Colonic mucosa (tissue), 4 donors: Measurements from ENCODE around the gene PLEKHM3. TPM values are rescaled to one million over a fixed set of nuclear protein-coding genes. Genes with fewer than 3 reads are reported as not detected.

Experiments
- DNase-seq: peaks from one replicate; pipeline ENCODE4 v3.0.0-alpha.2; 2020
- H3K27ac ChIP-seq: fragments of 200-600 bp; one replicate; pipeline ENCODE4 v1.8.0; 2021
- H3K27me3 ChIP-seq: fragments of 200-600 bp; one replicate; pipeline ENCODE4 v1.8.0; 2021
- H3K36me3 ChIP-seq: fragments of 200-600 bp; one replicate; pipeline ENCODE4 v1.8.0; 2021
- H3K4me1 ChIP-seq: fragments of 200-600 bp; one replicate; pipeline ENCODE4 v1.8.0; 2021; ENCODE audit warnings: mild to moderate bottlenecking
- H3K4me3 ChIP-seq: fragments of 200-600 bp; one replicate; pipeline ENCODE4 v1.8.0; 2021
- H3K9ac ChIP-seq, 2 donors: one replicate each; pipeline ENCODE4 v1.7.0; 2013; ENCODE audit warnings: control low read depth in 2 of 2, low read depth in 2 of 2, low read length in 2 of 2
- H3K9me3 ChIP-seq: fragments of 200-600 bp; one replicate; pipeline ENCODE4 v1.8.0; 2021
- intact Hi-C: fragments of 100-400 bp; cut with DNase I; formaldehyde crosslinking; loops from one replicate; pipeline ENCODE4 v1.14.1; 2022
- total RNA-seq, 2 donors: library from RNA; stranded (reverse); fragmentation: NEBNext Ultra II Directional in 1 of 2; extraction: Animal tissue kit (Norgen Biotek cat#: 25700) in 1 of 2; gene quantifications; one replicate each; pipeline ENCODE4 v1.2.1, GENCODE V29; 2021
- TF ChIP-seq, protein P1 (sequence below): fragments of 200-600 bp; IDR thresholded peaks from one replicate; pipeline ENCODE4 v1.8.0; 2022; ENCODE audit warnings: antibody characterized with exemption, mild to moderate bottlenecking
- donor health status: healthy.
- donor health status: DM: no; HTN: no; CAD: no.
- donor health status: DM: no; HTN: no; CAD: no.

The PLEKHM3 gene
- total RNA-seq, 2 donors from 2014 or later = 5.7 to 8.3 TPM

- no peak for DNase-seq
- H3K9me3 ChIP-seq = no peaks in the 10 kb centered on the region
- H3K4me1 ChIP-seq = peaks cover 10% of the 10 kb centered on the region
- no peak overlapping the region for H3K4me3 ChIP-seq
- H3K9ac ChIP-seq = no peak overlapping the region
- H3K36me3 ChIP-seq = no peaks in the 10 kb centered on the region
- TF ChIP-seq, protein P1, sequence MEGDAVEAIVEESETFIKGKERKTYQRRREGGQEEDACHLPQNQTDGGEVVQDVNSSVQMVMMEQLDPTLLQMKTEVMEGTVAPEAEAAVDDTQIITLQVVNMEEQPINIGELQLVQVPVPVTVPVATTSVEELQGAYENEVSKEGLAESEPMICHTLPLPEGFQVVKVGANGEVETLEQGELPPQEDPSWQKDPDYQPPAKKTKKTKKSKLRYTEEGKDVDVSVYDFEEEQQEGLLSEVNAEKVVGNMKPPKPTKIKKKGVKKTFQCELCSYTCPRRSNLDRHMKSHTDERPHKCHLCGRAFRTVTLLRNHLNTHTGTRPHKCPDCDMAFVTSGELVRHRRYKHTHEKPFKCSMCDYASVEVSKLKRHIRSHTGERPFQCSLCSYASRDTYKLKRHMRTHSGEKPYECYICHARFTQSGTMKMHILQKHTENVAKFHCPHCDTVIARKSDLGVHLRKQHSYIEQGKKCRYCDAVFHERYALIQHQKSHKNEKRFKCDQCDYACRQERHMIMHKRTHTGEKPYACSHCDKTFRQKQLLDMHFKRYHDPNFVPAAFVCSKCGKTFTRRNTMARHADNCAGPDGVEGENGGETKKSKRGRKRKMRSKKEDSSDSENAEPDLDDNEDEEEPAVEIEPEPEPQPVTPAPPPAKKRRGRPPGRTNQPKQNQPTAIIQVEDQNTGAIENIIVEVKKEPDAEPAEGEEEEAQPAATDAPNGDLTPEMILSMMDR = no peak
- no peaks in the 10 kb centered on the region for H3K27me3 ChIP-seq
- intact Hi-C loops = no loop called here
- H3K27ac ChIP-seq = no peak overlapping the region
These were observed 87.5 kb downstream of the PLEKHM3 start for GRCh38 chr2:207937823-207938222.

DNA sequence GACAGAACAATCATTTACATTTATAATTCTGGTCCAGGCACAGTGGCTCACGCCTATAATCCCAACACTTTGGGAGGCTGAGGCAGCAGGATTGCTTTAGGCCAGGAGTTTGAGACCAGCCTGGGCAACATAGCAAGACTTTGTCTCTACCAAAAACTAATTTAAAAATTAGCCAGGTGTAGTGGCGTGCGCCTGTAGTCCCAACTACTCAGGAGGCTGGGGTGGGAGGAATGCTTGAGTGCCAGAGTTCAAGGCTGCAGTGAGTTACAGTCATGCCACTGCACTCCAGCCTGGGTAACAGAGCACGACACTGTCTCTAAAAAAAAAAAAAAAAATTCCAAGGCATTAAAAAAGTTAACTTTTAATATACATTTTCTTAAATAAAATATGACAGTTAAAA is 88.1 kb downstream of the PLEKHM3 start:
- Histone ChIP-seq H3K4me3 (no peak overlapping the region), H3K4me1 (peaks cover 10% of the 10 kb centered on the region), H3K9ac (no peak overlapping the region), H3K27ac (no peak overlapping the region), H3K27me3 (no peaks in the 10 kb centered on the region), H3K9me3 (no peaks in the 10 kb centered on the region), H3K36me3 (no peaks in the 10 kb centered on the region)
- no peak for DNase-seq
- TF ChIP-seq, protein P1 = no peak
- intact Hi-C loops = no loop called here

DNA sequence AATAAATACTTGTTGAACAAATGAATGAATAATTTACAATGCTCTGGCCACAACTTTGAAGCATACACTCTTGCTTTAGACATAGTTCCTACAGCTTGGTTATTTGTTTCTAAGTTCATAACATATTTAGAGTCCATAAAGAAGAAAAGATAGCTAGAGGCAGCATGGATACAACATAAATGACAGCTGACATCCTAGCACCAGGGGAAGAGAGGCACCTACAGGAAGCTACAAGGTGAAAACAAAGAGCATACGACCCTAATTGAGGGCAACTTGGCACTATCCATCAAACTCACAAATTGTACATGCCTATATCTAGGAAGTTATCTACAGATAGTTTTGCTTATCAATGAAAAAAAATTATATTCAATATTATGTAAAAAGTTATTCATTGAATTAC is 88.9 kb downstream of the PLEKHM3 start:
- Histone ChIP-seq H3K4me3 (no peak overlapping the region), H3K4me1 (peaks cover 10% of the 10 kb centered on the region), H3K9ac (no peak overlapping the region), H3K27ac (no peak overlapping the region), H3K9me3 (no peaks in the 10 kb centered on the region), H3K36me3 (no peaks in the 10 kb centered on the region), H3K27me3 (no peaks in the 10 kb centered on the region)
- intact Hi-C loops = no loop called here
- DNase-seq = no peak
- TF ChIP-seq, protein P1 = no peak

- no peaks in the 10 kb centered on the region for H3K27me3 ChIP-seq
- no peak for DNase-seq
- H3K4me3 ChIP-seq = no peak overlapping the region
- TF ChIP-seq, protein P1 = no peak
- H3K4me1 ChIP-seq = peaks cover 10% of the 10 kb centered on the region
- H3K27ac ChIP-seq = no peak overlapping the region
- intact Hi-C loops = no loop called here
- no peak overlapping the region for H3K9ac ChIP-seq
- no peaks in the 10 kb centered on the region for H3K36me3 ChIP-seq
- no peaks in the 10 kb centered on the region for H3K9me3 ChIP-seq
These were observed 89.3 kb downstream of the PLEKHM3 start for GRCh38 chr2:207935991-207936370.

DNA sequence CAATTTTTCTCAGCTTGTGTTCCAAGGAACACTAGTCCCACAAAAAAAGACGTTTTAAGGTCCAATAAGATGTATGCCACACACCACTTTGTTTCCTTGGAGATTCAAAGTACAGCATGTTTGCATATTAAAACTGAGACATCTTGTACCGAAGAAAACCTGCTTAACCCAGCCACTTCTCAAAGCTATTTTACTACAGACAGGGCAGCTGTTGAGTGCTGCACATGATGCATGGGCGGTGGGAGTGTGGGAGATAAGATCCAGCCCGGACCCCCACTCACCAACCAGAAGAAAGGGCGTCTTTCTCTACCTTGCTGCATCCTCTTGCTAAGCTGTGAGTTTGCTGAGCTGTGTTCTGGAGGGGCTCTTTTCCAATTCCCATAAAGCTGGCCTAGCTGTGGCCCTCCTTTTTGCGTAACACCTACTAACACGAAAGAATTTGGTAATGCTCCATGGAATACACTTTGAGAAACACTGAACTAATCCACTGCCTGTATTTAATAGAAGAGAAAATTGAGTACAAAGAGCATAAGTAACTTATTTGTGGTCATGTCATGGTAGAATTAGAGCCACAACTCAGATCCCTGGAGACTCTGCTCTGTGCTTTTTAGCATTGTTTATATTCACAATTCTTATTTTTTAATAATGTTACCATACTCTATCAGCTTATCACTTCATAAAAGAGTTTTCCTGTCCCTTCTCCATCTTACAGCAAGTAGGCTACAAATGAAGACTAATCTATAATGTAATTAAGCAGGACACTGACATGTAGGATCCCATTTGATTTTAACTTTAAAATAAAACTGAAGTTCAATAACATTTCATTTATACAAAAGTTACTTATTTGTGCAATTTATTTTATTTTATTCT is 90.0 kb downstream of the PLEKHM3 start:
- DNase-seq = no peak
- H3K36me3 ChIP-seq = no peaks in the 10 kb centered on the region
- H3K4me1 ChIP-seq = peaks cover 10% of the 10 kb centered on the region
- TF ChIP-seq, protein P1 = no peak
- no peak overlapping the region for H3K9ac ChIP-seq
- H3K9me3 ChIP-seq = no peaks in the 10 kb centered on the region
- intact Hi-C loops = no loop called here
- no peak overlapping the region for H3K4me3 ChIP-seq
- no peaks in the 10 kb centered on the region for H3K27me3 ChIP-seq
- H3K27ac ChIP-seq = no peak overlapping the region
